ENCODE measurements around the gene ERCC1.
"Not testable (repeated sequence)": the region's sequence is repeated elsewhere in the genome, so short reads cannot be mapped to it uniquely, and the experiment has no call there.

Gene ERCC1

DNA sequence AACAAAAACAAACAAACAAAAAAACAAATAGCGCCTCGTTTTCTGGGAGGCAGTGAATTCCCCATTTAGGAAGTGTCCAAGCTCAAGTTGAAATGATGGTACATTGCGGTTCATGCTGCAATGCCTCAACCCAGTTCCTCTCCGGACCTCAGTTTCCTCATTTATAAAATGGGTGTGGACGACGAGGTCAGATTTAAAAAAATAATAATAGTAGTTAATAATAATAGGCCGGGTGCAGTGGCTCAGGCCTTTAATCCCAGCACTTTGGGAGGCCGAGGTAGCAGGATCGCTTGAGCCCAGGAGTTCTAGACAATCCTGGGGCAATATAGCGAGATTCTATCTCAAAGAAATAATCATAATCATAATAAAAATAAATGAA is 15.5 kb upstream of the ERCC1 start:
- peak overlapping the region; percentile 63 for H3K9ac ChIP-seq (ENCODE audit: low read length)

DNA sequence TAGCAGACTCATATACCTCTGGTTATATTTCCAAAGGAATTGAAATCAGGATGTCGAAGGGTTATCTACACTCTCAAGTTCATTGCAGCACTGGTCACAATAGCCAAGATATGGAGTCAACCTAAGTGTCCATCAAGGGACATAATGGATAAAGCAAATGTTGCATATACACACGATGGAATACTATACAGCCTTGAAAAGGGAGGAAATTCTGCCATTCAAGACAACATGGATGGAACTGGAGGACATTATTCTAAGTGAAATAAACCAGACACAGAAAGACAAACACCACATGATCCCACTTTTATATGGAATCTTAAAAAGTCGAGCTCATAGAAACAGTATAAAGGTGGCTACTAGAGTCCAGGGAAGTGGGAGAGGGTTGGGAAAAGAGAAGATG is 13.6 kb upstream of the ERCC1 start:
- no peaks in the 10 kb centered on the region for H3K79me2 ChIP-seq (ENCODE audit: insufficient read depth, low read length)
- H3K36me3 ChIP-seq (ENCODE audit: low read length), result no peaks in the 10 kb centered on the region
- H4K20me1 ChIP-seq (ENCODE audit: low read depth, low read length), result no peaks in the 10 kb centered on the region
- H3K9me2 ChIP-seq (replicated peaks; ENCODE audit: insufficient read depth, low read length), result no peaks in the 10 kb centered on the region
- H3K27me3 ChIP-seq (ENCODE audit: low read length), result no peaks in the 10 kb centered on the region
- no peak overlapping the region for H3K4me2 ChIP-seq (ENCODE audit: low read depth, low read length, poor library complexity, severe bottlenecking)
- H3F3A ChIP-seq (ENCODE audit: insufficient read depth), result peaks cover 16% of the 10 kb centered on the region
- TF ChIP-seq, protein P1, sequence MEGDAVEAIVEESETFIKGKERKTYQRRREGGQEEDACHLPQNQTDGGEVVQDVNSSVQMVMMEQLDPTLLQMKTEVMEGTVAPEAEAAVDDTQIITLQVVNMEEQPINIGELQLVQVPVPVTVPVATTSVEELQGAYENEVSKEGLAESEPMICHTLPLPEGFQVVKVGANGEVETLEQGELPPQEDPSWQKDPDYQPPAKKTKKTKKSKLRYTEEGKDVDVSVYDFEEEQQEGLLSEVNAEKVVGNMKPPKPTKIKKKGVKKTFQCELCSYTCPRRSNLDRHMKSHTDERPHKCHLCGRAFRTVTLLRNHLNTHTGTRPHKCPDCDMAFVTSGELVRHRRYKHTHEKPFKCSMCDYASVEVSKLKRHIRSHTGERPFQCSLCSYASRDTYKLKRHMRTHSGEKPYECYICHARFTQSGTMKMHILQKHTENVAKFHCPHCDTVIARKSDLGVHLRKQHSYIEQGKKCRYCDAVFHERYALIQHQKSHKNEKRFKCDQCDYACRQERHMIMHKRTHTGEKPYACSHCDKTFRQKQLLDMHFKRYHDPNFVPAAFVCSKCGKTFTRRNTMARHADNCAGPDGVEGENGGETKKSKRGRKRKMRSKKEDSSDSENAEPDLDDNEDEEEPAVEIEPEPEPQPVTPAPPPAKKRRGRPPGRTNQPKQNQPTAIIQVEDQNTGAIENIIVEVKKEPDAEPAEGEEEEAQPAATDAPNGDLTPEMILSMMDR (IDR thresholded peaks at IDR 0.05; ENCODE audit: insufficient read depth, low read length, poor library complexity, severe bottlenecking), result no peak
- TF ChIP-seq EZH2phosphoT487 (conservative IDR thresholded peaks at IDR 0.05; ENCODE audit: low read length), result no peak
- H3K4me3 ChIP-seq (ENCODE audit: insufficient read depth, low read length, poor library complexity, severe bottlenecking), result no peak overlapping the region
- no peak overlapping the region for H3K9ac ChIP-seq (ENCODE audit: low read length)
- no peaks in the 10 kb centered on the region for H3K9me3 ChIP-seq (ENCODE audit: insufficient read depth, low read length)
- H3K27ac ChIP-seq (ENCODE audit: low read depth, low read length), result no peak overlapping the region
- H2AFZ ChIP-seq (ENCODE audit: low read depth, low read length, severe bottlenecking), result no peak overlapping the region

More for the DNA sequence above, 15.5 kb upstream of the ERCC1 start:
- peak overlapping the region; percentile 93 for H2AFZ ChIP-seq (ENCODE audit: low read depth, low read length, severe bottlenecking)
- H3K4me2 ChIP-seq (ENCODE audit: low read depth, low read length, poor library complexity, severe bottlenecking), result peak overlapping the region; percentile 91
- H3K79me2 ChIP-seq (ENCODE audit: insufficient read depth, low read length), result no peaks in the 10 kb centered on the region
- H3K4me3 ChIP-seq (ENCODE audit: insufficient read depth, low read length, poor library complexity, severe bottlenecking), result peak overlapping the region; percentile 68
- peak overlapping the region; percentile 60; the same call in 1 of the 2 replicates for H3K27ac ChIP-seq (ENCODE audit: low read depth, low read length)
- no peaks in the 10 kb centered on the region for H4K20me1 ChIP-seq (ENCODE audit: low read depth, low read length)
- H3K36me3 ChIP-seq (ENCODE audit: low read length), result no peaks in the 10 kb centered on the region
- TF ChIP-seq EZH2phosphoT487 (conservative IDR thresholded peaks at IDR 0.05; ENCODE audit: low read length), result no peak
- TF ChIP-seq, protein P1 (IDR thresholded peaks at IDR 0.05; ENCODE audit: insufficient read depth, low read length, poor library complexity, severe bottlenecking), result no peak
- no peaks in the 10 kb centered on the region for H3K9me3 ChIP-seq (ENCODE audit: insufficient read depth, low read length)
- peaks cover 16% of the 10 kb centered on the region for H3F3A ChIP-seq (ENCODE audit: insufficient read depth)
- H3K27me3 ChIP-seq (ENCODE audit: low read length), result no peaks in the 10 kb centered on the region
- H3K9me2 ChIP-seq (replicated peaks; ENCODE audit: insufficient read depth, low read length), result no peaks in the 10 kb centered on the region

DNA sequence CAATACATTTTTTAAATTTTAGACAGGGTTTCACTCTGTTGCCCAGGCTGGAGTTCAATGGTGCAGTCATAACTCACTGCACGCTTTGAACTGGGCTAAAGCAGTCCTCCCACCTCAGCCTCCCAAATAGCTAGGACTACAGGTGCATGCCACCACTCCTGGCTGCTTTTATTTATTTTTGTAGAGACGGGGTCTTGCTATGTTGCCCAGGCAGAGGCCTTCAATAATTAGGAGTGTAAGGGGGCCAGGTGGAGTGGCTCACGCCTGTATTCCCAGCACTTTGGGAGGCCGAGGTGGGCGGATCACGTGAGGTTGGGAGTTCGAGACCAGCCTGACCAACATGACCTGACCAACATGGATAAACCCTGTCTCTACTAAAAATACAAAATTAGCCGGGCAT is 8.8 kb upstream of the ERCC1 start:
- H3K4me3 ChIP-seq (ENCODE audit: insufficient read depth, low read length, poor library complexity, severe bottlenecking); H3K27me3 ChIP-seq (ENCODE audit: low read length); H3K79me2 ChIP-seq (ENCODE audit: insufficient read depth, low read length); H3F3A ChIP-seq (ENCODE audit: insufficient read depth); H3K36me3 ChIP-seq (ENCODE audit: low read length); H3K27ac ChIP-seq (ENCODE audit: low read depth, low read length); H2AFZ ChIP-seq (ENCODE audit: low read depth, low read length, severe bottlenecking); H3K9me3 ChIP-seq (ENCODE audit: insufficient read depth, low read length); H3K9me2 ChIP-seq (replicated peaks; ENCODE audit: insufficient read depth, low read length); H3K4me2 ChIP-seq (ENCODE audit: low read depth, low read length, poor library complexity, severe bottlenecking); H4K20me1 ChIP-seq (ENCODE audit: low read depth, low read length); H3K9ac ChIP-seq (ENCODE audit: low read length): not testable (repeated sequence)

DNA sequence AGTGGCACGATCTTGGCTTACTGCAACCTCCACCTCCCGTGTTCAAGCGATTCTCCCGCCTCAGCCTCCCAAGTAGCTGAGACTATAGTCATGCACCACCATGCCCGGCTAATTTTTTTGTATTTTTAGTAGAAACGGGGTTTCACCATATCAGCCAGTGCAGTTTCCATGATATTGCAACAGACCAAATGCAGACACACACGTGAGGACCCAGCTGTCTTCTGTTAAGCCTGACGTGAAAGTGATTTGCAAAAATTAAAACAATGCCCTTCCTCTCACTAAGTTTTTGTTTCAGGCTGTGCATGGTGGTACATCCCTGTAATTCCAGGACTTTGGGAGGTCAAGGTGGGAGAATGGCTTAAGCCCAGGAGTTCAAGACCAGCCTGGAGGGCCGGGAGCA is 7.3 kb upstream of the ERCC1 start:
- H3K4me2 ChIP-seq (ENCODE audit: low read depth, low read length, poor library complexity, severe bottlenecking); H3K4me3 ChIP-seq (ENCODE audit: insufficient read depth, low read length, poor library complexity, severe bottlenecking); H3K9me3 ChIP-seq (ENCODE audit: insufficient read depth, low read length); H3K9ac ChIP-seq (ENCODE audit: low read length); H2AFZ ChIP-seq (ENCODE audit: low read depth, low read length, severe bottlenecking); H3K79me2 ChIP-seq (ENCODE audit: insufficient read depth, low read length); H4K20me1 ChIP-seq (ENCODE audit: low read depth, low read length); H3K36me3 ChIP-seq (ENCODE audit: low read length); H3K27ac ChIP-seq (ENCODE audit: low read depth, low read length); H3K27me3 ChIP-seq (ENCODE audit: low read length); H3F3A ChIP-seq (ENCODE audit: insufficient read depth); H3K9me2 ChIP-seq (replicated peaks; ENCODE audit: insufficient read depth, low read length): not testable (repeated sequence)

DNA sequence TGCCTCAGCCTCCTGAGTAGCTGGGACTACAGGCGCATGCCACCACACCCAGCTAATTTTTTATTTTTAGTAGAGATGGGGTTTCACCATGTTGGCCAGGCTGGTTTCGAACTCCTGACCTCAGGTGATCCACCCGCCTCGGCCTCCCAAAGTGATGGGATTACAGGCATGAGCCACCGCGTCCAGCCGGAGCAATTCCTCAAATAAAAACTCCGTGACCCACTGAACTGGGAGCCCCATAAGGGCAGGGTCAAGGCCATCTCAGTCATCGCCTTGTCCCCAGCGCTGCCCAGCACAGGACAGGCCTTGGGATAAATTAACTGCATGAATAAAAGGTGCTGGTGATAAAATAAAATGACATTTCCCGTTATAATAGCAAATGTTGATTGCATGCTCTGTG is 6.2 kb upstream of the ERCC1 start:
- H3K9me2 ChIP-seq (replicated peaks; ENCODE audit: insufficient read depth, low read length); H3K4me3 ChIP-seq (ENCODE audit: insufficient read depth, low read length, poor library complexity, severe bottlenecking); H2AFZ ChIP-seq (ENCODE audit: low read depth, low read length, severe bottlenecking); H3K36me3 ChIP-seq (ENCODE audit: low read length); H3K9ac ChIP-seq (ENCODE audit: low read length); H3K4me2 ChIP-seq (ENCODE audit: low read depth, low read length, poor library complexity, severe bottlenecking); H3K79me2 ChIP-seq (ENCODE audit: insufficient read depth, low read length); H3K27me3 ChIP-seq (ENCODE audit: low read length); H3F3A ChIP-seq (ENCODE audit: insufficient read depth); H4K20me1 ChIP-seq (ENCODE audit: low read depth, low read length); H3K9me3 ChIP-seq (ENCODE audit: insufficient read depth, low read length); H3K27ac ChIP-seq (ENCODE audit: low read depth, low read length): not testable (repeated sequence)
